ENCODE data around the gene RIT2. TPM values are rescaled to one million over a fixed set of nuclear protein-coding genes. Genes with fewer than 3 reads are reported as not detected.

Gene RIT2
- total RNA-seq, 4 donors from 2014 or later = not detected

DNA sequence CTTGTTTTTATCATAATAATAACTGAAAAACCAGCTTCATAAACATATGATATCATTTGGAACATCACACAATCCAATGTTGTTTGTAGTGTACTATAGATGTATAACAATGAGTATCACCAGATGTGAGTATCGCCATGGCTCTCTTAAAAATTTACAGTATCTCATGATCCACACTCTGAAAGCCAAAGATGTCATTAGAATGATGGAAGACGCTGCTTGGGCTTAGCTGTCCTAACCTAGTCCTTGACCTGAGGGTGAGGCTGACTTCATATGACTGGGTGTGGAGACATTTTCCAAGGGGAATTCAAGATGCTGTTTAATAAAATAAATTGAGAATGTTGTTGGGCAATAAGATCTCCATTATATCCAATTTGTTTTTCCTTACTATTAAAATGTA, 242.6 kb downstream of the RIT2 start:
- no peaks in the 10 kb centered on the region for H3K27me3 ChIP-seq
- no peak for DNase-seq (ENCODE audit: low spot score in 2 of 2)
- H3K27ac ChIP-seq = no peak overlapping the region
- no peak overlapping the region for H3K4me3 ChIP-seq
- no peak for TF ChIP-seq CTCF (IDR thresholded peaks at IDR 0.05)
- no peak for TF ChIP-seq POLR2AphosphoS5 (IDR thresholded peaks at IDR 0.05)
- no peak for TF ChIP-seq EP300 (IDR thresholded peaks at IDR 0.05)
- no peaks in the 10 kb centered on the region for H3K4me1 ChIP-seq
- 78% methylated on average over 2 of the region's 2 CpGs for WGBS
- H3K36me3 ChIP-seq = no peaks in the 10 kb centered on the region
- no peaks in the 10 kb centered on the region for H3K9me3 ChIP-seq

GRCh38 chr18:42864876-42865275, 250.6 kb downstream of the RIT2 start:
- no peaks in the 10 kb centered on the region for H3K36me3 ChIP-seq
- no peak overlapping the region for H3K4me3 ChIP-seq
- no peak for DNase-seq (ENCODE audit: low spot score in 2 of 2)
- H3K9me3 ChIP-seq = no peaks in the 10 kb centered on the region
- no peak for TF ChIP-seq EP300 (IDR thresholded peaks at IDR 0.05)
- no peak for TF ChIP-seq POLR2AphosphoS5 (IDR thresholded peaks at IDR 0.05)
- no peak for TF ChIP-seq POLR2A (IDR thresholded peaks at IDR 0.05)
- H3K27me3 ChIP-seq = no peaks in the 10 kb centered on the region
- no peaks in the 10 kb centered on the region for H3K4me1 ChIP-seq
- H3K27ac ChIP-seq = no peak overlapping the region

DNA sequence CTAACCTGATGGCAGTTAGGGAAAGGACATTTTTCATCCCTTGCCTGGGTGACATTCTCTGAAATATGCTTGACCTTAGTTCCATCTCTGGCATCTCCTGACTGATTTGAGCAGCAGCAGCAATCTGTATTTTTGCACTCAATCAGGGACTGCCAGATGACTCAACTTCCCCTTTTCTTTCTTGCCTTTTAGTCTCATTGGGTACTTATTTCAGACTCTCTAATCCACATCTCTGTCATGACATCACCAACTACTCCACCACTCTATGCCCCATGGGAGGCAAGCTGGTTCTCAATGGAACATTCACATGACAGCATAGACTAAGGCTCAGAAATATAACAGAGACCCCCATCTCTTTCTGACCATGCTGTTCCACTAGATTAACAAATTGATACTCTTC, 254.2 kb downstream of the RIT2 start:
- Histone ChIP-seq H3K9me3 (no peaks in the 10 kb centered on the region), H3K36me3 (no peaks in the 10 kb centered on the region), H3K4me3 (no peak overlapping the region), H3K4me1 (no peaks in the 10 kb centered on the region), H3K27ac (no peak overlapping the region), H3K27me3 (no peaks in the 10 kb centered on the region)
- TF ChIP-seq CTCF (IDR thresholded peaks at IDR 0.05) = no peak
- no peak for TF ChIP-seq POLR2A (IDR thresholded peaks at IDR 0.05)
- TF ChIP-seq POLR2AphosphoS5 (IDR thresholded peaks at IDR 0.05) = no peak
- TF ChIP-seq EP300 (IDR thresholded peaks at IDR 0.05) = no peak
- no peak for DNase-seq (ENCODE audit: low spot score in 2 of 2)

DNA sequence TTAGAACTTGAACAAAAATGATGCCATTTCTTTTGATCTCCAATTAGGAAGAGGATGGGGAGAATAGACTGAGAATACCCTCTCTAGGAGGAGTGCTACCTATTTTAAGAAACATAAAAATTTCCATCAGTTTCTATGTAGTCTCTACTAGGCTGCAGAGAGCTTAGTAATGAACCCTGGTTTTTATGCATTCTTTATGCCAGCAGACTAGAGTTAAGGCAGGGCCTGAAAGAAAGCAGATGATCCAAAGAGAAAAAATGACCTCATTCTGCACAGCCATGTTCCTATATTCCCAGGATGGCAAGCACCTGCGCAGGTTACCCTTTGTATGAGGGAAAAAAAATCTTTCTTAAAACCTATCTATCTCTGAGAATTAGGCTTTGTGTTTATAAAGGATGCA, 254.9 kb downstream of the RIT2 start:
- H3K4me1 ChIP-seq = no peaks in the 10 kb centered on the region
- no peaks in the 10 kb centered on the region for H3K9me3 ChIP-seq
- WGBS = 94% methylated on average over 1 of the region's 1 CpG
- no peaks in the 10 kb centered on the region for H3K27me3 ChIP-seq
- no peak for TF ChIP-seq POLR2AphosphoS5 (IDR thresholded peaks at IDR 0.05)
- no peak for TF ChIP-seq POLR2A (IDR thresholded peaks at IDR 0.05)
- TF ChIP-seq EP300 (IDR thresholded peaks at IDR 0.05) = no peak
- no peak for TF ChIP-seq CTCF (IDR thresholded peaks at IDR 0.05)
- no peak overlapping the region for H3K27ac ChIP-seq
- H3K36me3 ChIP-seq = no peaks in the 10 kb centered on the region
- no peak overlapping the region for H3K4me3 ChIP-seq
- no peak for DNase-seq (ENCODE audit: low spot score in 2 of 2)

- H3K27ac ChIP-seq = no peak overlapping the region
- no peak for TF ChIP-seq CTCF (IDR thresholded peaks at IDR 0.05)
- no peak for TF ChIP-seq EP300 (IDR thresholded peaks at IDR 0.05)
- no peak for TF ChIP-seq POLR2A (IDR thresholded peaks at IDR 0.05)
- TF ChIP-seq POLR2AphosphoS5 (IDR thresholded peaks at IDR 0.05) = no peak
- no peaks in the 10 kb centered on the region for H3K9me3 ChIP-seq
- no peaks in the 10 kb centered on the region for H3K27me3 ChIP-seq
- no peaks in the 10 kb centered on the region for H3K36me3 ChIP-seq
- H3K4me3 ChIP-seq = no peak overlapping the region
- H3K4me1 ChIP-seq = no peaks in the 10 kb centered on the region
- no peak for DNase-seq (ENCODE audit: low spot score in 2 of 2)
Observed at GRCh38 chr18:42860011-42860410, 255.5 kb downstream of the RIT2 start.

DNA sequence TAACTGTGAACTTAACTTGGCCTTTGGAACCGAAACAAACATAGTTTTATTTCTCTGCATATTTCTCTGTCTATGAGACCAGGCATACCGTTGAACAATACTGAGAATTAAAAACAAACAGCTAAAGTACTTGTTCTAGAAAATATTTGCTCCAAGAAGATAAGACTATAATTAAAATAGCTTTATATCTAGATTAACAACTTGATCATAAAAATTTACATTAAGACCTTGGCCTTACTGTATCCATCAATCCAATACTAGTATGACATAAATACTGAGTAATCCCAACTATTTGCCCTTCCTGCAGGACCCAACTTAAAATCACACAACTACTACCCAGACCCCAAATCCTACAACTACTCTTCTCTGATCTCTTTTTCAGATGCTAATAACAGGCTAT, 260.9 kb downstream of the RIT2 start:
- Histone ChIP-seq H3K4me3 (no peak overlapping the region), H3K9me3 (no peaks in the 10 kb centered on the region), H3K27ac (no peak overlapping the region), H3K27me3 (no peaks in the 10 kb centered on the region), H3K36me3 (no peaks in the 10 kb centered on the region), H3K4me1 (no peaks in the 10 kb centered on the region)
- no peak for TF ChIP-seq CTCF (IDR thresholded peaks at IDR 0.05)
- no peak for TF ChIP-seq POLR2A (IDR thresholded peaks at IDR 0.05)
- TF ChIP-seq EP300 (IDR thresholded peaks at IDR 0.05) = no peak
- WGBS = 80% methylated on average over 2 of the region's 2 CpGs
- DNase-seq (ENCODE audit: low spot score in 2 of 2) = no peak
